GM23248 (cell line): Measurements from ENCODE around the gene PES1. TPM values are rescaled to one million over a fixed set of nuclear protein-coding genes. Genes with fewer than 3 reads are reported as not detected.

ENCODE experiments used
- DNase-seq: peaks from one replicate; pipeline ENCODE4 v3.0.0-alpha.2; 2015
- H2AFZ ChIP-seq: fragments of 200-600 bp; sonication (generic); 2 replicates; pipeline ENCODE4 v1.6.1; 2016; ENCODE audit warnings: antibody characterized with exemption
- H3F3A ChIP-seq: fragments of 200-600 bp; sonication (generic); 2 replicates; pipeline ENCODE4 v1.6.1; 2016; ENCODE audit warnings: mild to moderate bottlenecking, antibody characterized with exemption, mixed run types; ENCODE audit not compliant: insufficient read depth
- H3K27ac ChIP-seq: fragments of 200-600 bp; sonication (generic); 2 replicates; pipeline ENCODE4 v1.5.1; 2016; ENCODE audit warnings: mild to moderate bottlenecking
- H3K27me3 ChIP-seq: fragments of 200-600 bp; sonication (generic); replicated peaks from 2 replicates; pipeline ENCODE4 v1.6.1; 2016; ENCODE audit warnings: mild to moderate bottlenecking; ENCODE audit not compliant: insufficient read depth
- H3K36me3 ChIP-seq: fragments of 200-600 bp; sonication (generic); 2 replicates; pipeline ENCODE4 v1.6.1; 2016; ENCODE audit warnings: low read depth, mild to moderate bottlenecking
- H3K4me1 ChIP-seq: fragments of 200-600 bp; sonication (generic); 2 replicates; pipeline ENCODE4 v1.6.1; 2016; ENCODE audit warnings: mild to moderate bottlenecking; ENCODE audit not compliant: insufficient read depth
- H3K4me2 ChIP-seq: fragments of 200-600 bp; sonication (generic); one replicate; pipeline ENCODE4 v1.6.1; 2016; ENCODE audit warnings: mild to moderate bottlenecking; ENCODE audit not compliant: unreplicated experiment
- H3K4me3 ChIP-seq: fragments of 200-600 bp; sonication (generic); 2 replicates; pipeline ENCODE4 v1.5.1; 2016; ENCODE audit warnings: mild to moderate bottlenecking
- H3K79me2 ChIP-seq: fragments of 200-600 bp; sonication (generic); 2 replicates; pipeline ENCODE4 v1.6.1; 2016; ENCODE audit warnings: mild to moderate bottlenecking; ENCODE audit not compliant: insufficient read depth
- H3K9ac ChIP-seq: fragments of 200-600 bp; sonication (generic); 2 replicates; pipeline ENCODE4 v1.6.1; 2016; ENCODE audit warnings: mild to moderate bottlenecking
- H3K9me2 ChIP-seq: fragments of 200-600 bp; sonication (generic); 2 replicates; pipeline ENCODE4 v1.6.1; 2016; ENCODE audit warnings: mixed run types, mild to moderate bottlenecking, moderate library complexity; ENCODE audit not compliant: insufficient read depth
- H3K9me3 ChIP-seq: fragments of 200-600 bp; sonication (generic); one replicate; pipeline ENCODE4 v1.6.1; 2017; ENCODE audit warnings: low read depth
- H4K20me1 ChIP-seq: fragments of 200-600 bp; sonication (generic); 2 replicates; pipeline ENCODE4 v1.6.0; 2016; ENCODE audit not compliant: insufficient read depth
- EZH2 ChIP-seq: fragments of 200-600 bp; sonication (generic); IDR thresholded peaks from 2 replicates; pipeline ENCODE4 v1.6.1; 2018; ENCODE audit warnings: antibody characterized with exemption, mild to moderate bottlenecking; ENCODE audit not compliant: insufficient read depth, poor library complexity, severe bottlenecking
- EZH2phosphoT487 ChIP-seq: fragments of 200-600 bp; sonication (generic); IDR thresholded peaks from 2 replicates; pipeline ENCODE4 v1.6.1; 2018; ENCODE audit warnings: antibody characterized with exemption, moderate library complexity, mild to moderate bottlenecking, low read depth; ENCODE audit not compliant: insufficient read depth
- WGBS, 2 experiments: methylation state at CpG; one replicate each; pipeline ENCODE4 v1.1.6; 2015 to 2017; ENCODE audit warnings: low lambda C conversion rate in 2 of 2, low coverage in 1 of 2; ENCODE audit errors: missing lambda C conversion rate in 2 of 2; 5-methylcytosine and 5-hydroxymethylcytosine counted together
- in situ Hi-C: fragments of 300-500 bp; cut with MboI; formaldehyde crosslinking; loops from 2 replicates; pipeline ENCODE4 v1.15.0; 2020
- polyA plus RNA-seq: library from polyadenylated mRNA; unstranded; fragments of >200 nt; fragmentation: Nextera tagmentation; extraction: Ambion mirVana; gene quantifications from 2 replicates; pipeline ENCODE4 v1.2.1, GENCODE V29; 2016
- total RNA-seq: library from RNA; depleted of rRNA; stranded (reverse); fragments of >200 nt; shearing (Covaris generic); gene quantifications from 2 replicates; pipeline ENCODE4 v1.2.3, GENCODE V29; 2014

The PES1 gene
- total and polyA plus RNA-seq, 2 experiments from 2014 or later, result 67.8 to 83.7 TPM

GRCh38 chr22:30566125-30566524, 25.6 kb downstream of the PES1 start:
- in situ Hi-C loops, result no loop called here
- no peaks in the 10 kb centered on the region for H3K9me3 ChIP-seq
- H3K27ac ChIP-seq, result no peak overlapping the region
- no peaks in the 10 kb centered on the region for H3F3A ChIP-seq
- no peaks in the 10 kb centered on the region for H4K20me1 ChIP-seq
- no peaks in the 10 kb centered on the region for H3K79me2 ChIP-seq
- H3K4me2 ChIP-seq, result no peak overlapping the region
- 0 out of 2 replicates have a peak, but pooled peaks cover 18% of the 10 kb centered on the region for H3K27me3 ChIP-seq
- no peaks in the 10 kb centered on the region for H3K36me3 ChIP-seq
- H3K4me1 ChIP-seq, result no peaks in the 10 kb centered on the region
- no peaks in the 10 kb centered on the region for H3K9me2 ChIP-seq
- 43 to 46% methylated on average over 7 of the region's 7 CpGs for WGBS, 2 experiments
- H3K4me3 ChIP-seq, result no peak overlapping the region
- H2AFZ ChIP-seq, result no peak overlapping the region
- no peak overlapping the region for H3K9ac ChIP-seq
- no peak for TF ChIP-seq EZH2phosphoT487
- TF ChIP-seq EZH2, result no peak
- no peak for DNase-seq

GRCh38 chr22:30565341-30565740, 26.4 kb downstream of the PES1 start:
- no peaks in the 10 kb centered on the region for H3K9me3 ChIP-seq
- no peak overlapping the region for H2AFZ ChIP-seq
- no peaks in the 10 kb centered on the region for H3F3A ChIP-seq
- 0 out of 2 replicates have a peak, but pooled peaks cover 18% of the 10 kb centered on the region for H3K27me3 ChIP-seq
- no peaks in the 10 kb centered on the region for H3K4me1 ChIP-seq
- no peak overlapping the region for H3K9ac ChIP-seq
- H3K36me3 ChIP-seq, result no peaks in the 10 kb centered on the region
- no peaks in the 10 kb centered on the region for H3K9me2 ChIP-seq
- TF ChIP-seq EZH2, result no peak
- no peak for TF ChIP-seq EZH2phosphoT487
- H3K27ac ChIP-seq, result no peak overlapping the region
- DNase-seq, result peak; percentile 75
- no peaks in the 10 kb centered on the region for H4K20me1 ChIP-seq
- H3K79me2 ChIP-seq, result no peaks in the 10 kb centered on the region
- no peak overlapping the region for H3K4me2 ChIP-seq
- in situ Hi-C loops, result no loop called here
- H3K4me3 ChIP-seq, result no peak overlapping the region
- 53 to 57% methylated on average over 4 of the region's 4 CpGs for WGBS, 2 experiments

- no peak overlapping the region for H3K4me2 ChIP-seq
- no peak for DNase-seq
- no peaks in the 10 kb centered on the region for H4K20me1 ChIP-seq
- no peaks in the 10 kb centered on the region for H3K4me1 ChIP-seq
- H3K79me2 ChIP-seq, result no peaks in the 10 kb centered on the region
- no peaks in the 10 kb centered on the region for H3F3A ChIP-seq
- H3K9ac ChIP-seq, result no peak overlapping the region
- H3K9me2 ChIP-seq, result no peaks in the 10 kb centered on the region
- H3K27ac ChIP-seq, result no peak overlapping the region
- TF ChIP-seq EZH2, result no peak
- TF ChIP-seq EZH2phosphoT487, result no peak
- H3K36me3 ChIP-seq, result no peaks in the 10 kb centered on the region
- 0 out of 2 replicates have a peak, but pooled peaks cover 18% of the 10 kb centered on the region for H3K27me3 ChIP-seq
- WGBS, 2 experiments, result 4 to 9% methylated on average over 3 of the region's 3 CpGs
- H3K4me3 ChIP-seq, result no peak overlapping the region
- no peaks in the 10 kb centered on the region for H3K9me3 ChIP-seq
- no peak overlapping the region for H2AFZ ChIP-seq
- in situ Hi-C loops, result no loop called here
Measured at GRCh38 chr22:30564761-30565119, 27.0 kb downstream of the PES1 start.

- Histone ChIP-seq H3K9ac (no peak overlapping the region), H3K27ac (no peak overlapping the region), H4K20me1 (no peaks in the 10 kb centered on the region), H3K4me2 (no peak overlapping the region), H3K9me2 (no peaks in the 10 kb centered on the region), H3F3A (no peaks in the 10 kb centered on the region), H3K79me2 (no peaks in the 10 kb centered on the region), H3K4me3 (no peak overlapping the region), H3K27me3 (0 out of 2 replicates have a peak, but pooled peaks cover 18% of the 10 kb centered on the region), H3K9me3 (no peaks in the 10 kb centered on the region), H3K36me3 (no peaks in the 10 kb centered on the region), H2AFZ (no peak overlapping the region), H3K4me1 (no peaks in the 10 kb centered on the region)
- in situ Hi-C loops, result no loop called here
- TF ChIP-seq EZH2 (no peak), EZH2phosphoT487 (no peak)
- DNase-seq, result no peak
- 40 to 42% methylated on average over 8 of the region's 8 CpGs for WGBS, 2 experiments
Measured at GRCh38 chr22:30564045-30564760, 27.5 kb downstream of the PES1 start.
